ENCODE measurements around the gene LRRC39.

GRCh38 chr1:100177295-100178041 is 588 bp downstream of the LRRC39 start:
- no peak for TF ChIP-seq CTCF (IDR thresholded peaks at IDR 0.05)
- TF ChIP-seq POLR2A (IDR thresholded peaks at IDR 0.05), result no peak

Measured in testis (tissue), 2 donors.